ENCODE results near the gene KCNJ8.

Gene KCNJ8

GRCh38 chr12:21774358-21775132, at the start of gene KCNJ8:
TSS of gene KCNJ8 (minus strand) at chr12:21774706. CDS start at chr12:21773616, 1,090 bp downstream.
- TF ChIP-seq CTCF (IDR thresholded peaks at IDR 0.05; ENCODE audit: control insufficient read depth, insufficient read depth, low read depth, low read length, missing control alignments), result no peak
- H3K4me3 ChIP-seq (ENCODE audit: control insufficient read depth, low read depth, low read length), result peak within 1 kb of the TSS; percentile 71
- DNase-seq (ENCODE audit: low read depth), result no peak

- DNase-seq (ENCODE audit: low read depth), result no peak
- TF ChIP-seq CTCF (IDR thresholded peaks at IDR 0.05; ENCODE audit: control insufficient read depth, insufficient read depth, low read depth, low read length, missing control alignments), result no peak
- no peak overlapping the region for H3K4me3 ChIP-seq (ENCODE audit: control insufficient read depth, low read depth, low read length)
These were observed 49.1 kb upstream of the KCNJ8 start for GRCh38 chr12:21823581-21823980.

- no peak overlapping the region for H3K4me3 ChIP-seq (ENCODE audit: control insufficient read depth, low read depth, low read length)
- TF ChIP-seq CTCF (IDR thresholded peaks at IDR 0.05; ENCODE audit: control insufficient read depth, insufficient read depth, low read depth, low read length, missing control alignments), result no peak
- DNase-seq (ENCODE audit: low read depth), result no peak
These were observed 45.2 kb upstream of the KCNJ8 start for GRCh38 chr12:21819678-21820077.

GRCh38 chr12:21819236-21819635, 44.7 kb upstream of the KCNJ8 start:
- no peak for TF ChIP-seq CTCF (IDR thresholded peaks at IDR 0.05; ENCODE audit: control insufficient read depth, insufficient read depth, low read depth, low read length, missing control alignments)
- DNase-seq (ENCODE audit: low read depth), result no peak
- no peak overlapping the region for H3K4me3 ChIP-seq (ENCODE audit: control insufficient read depth, low read depth, low read length)

GRCh38 chr12:21818627-21819026, 44.1 kb upstream of the KCNJ8 start:
- peak; percentile 61 for DNase-seq (ENCODE audit: low read depth)
- no peak overlapping the region for H3K4me3 ChIP-seq (ENCODE audit: control insufficient read depth, low read depth, low read length)
- TF ChIP-seq CTCF (IDR thresholded peaks at IDR 0.05; ENCODE audit: control insufficient read depth, insufficient read depth, low read depth, low read length, missing control alignments), result no peak

DNA sequence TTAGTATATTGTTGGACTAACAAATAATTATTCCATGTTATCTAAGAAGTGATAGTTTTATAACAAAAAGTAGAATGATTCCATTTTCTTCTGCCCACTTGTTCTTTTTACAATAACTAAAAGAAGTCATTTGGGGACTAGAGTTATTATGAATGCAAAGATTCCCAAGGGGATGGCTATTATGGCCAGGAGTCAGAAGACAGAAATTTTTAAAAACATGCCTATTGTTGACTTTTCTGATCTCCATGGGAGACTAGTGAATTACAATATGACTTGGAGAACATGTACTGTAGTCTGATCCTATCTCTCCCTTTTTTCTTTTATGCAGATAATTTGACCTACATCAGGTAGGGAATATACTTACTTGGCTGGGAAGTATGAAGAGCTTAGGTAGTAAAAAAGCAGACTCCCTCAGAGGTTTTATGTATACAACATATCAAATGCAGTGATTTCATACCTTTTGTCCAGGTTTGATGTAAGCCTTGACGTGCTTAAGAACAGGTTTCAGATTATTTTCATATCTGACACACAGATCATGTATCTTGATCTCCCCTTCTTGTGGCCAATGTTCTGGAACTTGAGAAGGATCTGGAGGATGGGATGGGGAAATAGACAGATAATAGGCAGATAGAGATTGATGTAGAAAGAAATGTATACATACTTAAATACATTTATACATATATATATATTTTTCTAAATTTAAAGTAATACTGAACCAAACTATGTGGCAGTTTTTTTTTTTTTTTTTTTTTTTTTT, 41.0 kb upstream of the KCNJ8 start:
- no peak for TF ChIP-seq CTCF (IDR thresholded peaks at IDR 0.05; ENCODE audit: control insufficient read depth, insufficient read depth, low read depth, low read length, missing control alignments)
- no peak overlapping the region for H3K4me3 ChIP-seq (ENCODE audit: control insufficient read depth, low read depth, low read length)
- no peak for DNase-seq (ENCODE audit: low read depth)

All from AG09309 (cell line).